ENCODE results near the gene ARHGEF6.

- TF ChIP-seq CTCF (IDR thresholded peaks at IDR 0.05) (no peak), POLR2A (IDR thresholded peaks at IDR 0.05) (no peak)
Measured at GRCh38 chrX:136660896-136661295, 119.8 kb downstream of the ARHGEF6 start.

All from Peyer's patch (tissue), 4 donors.